ENCODE data around the gene CD34.

Gene CD34

GRCh38 chr1:207892764-207893163 lies 18.2 kb downstream of the CD34 start:
- FAIRE-seq: no peak
- no peak for TF ChIP-seq SPI1 (IDR thresholded peaks at IDR 0.05; ENCODE audit: low read depth, low read length)
- TF ChIP-seq TAF1 (IDR thresholded peaks at IDR 0.05; ENCODE audit: low read depth, low read length): no peak
- DNase-seq (ENCODE audit: insufficient read length, low spot score): no peak

GRCh38 chr1:207891148-207891547 lies 19.8 kb downstream of the CD34 start:
- FAIRE-seq (no peak), DNase-seq (ENCODE audit: insufficient read length, low spot score) (no peak)
- TF ChIP-seq PAX5 (IDR thresholded peaks at IDR 0.05; ENCODE audit: insufficient read depth, low read length, severe bottlenecking) (no peak), POU2F2 (IDR thresholded peaks at IDR 0.05; ENCODE audit: low read depth, low read length) (no peak), TAF1 (IDR thresholded peaks at IDR 0.05; ENCODE audit: low read depth, low read length) (no peak), SPI1 (IDR thresholded peaks at IDR 0.05; ENCODE audit: low read depth, low read length) (no peak), POLR2A (IDR thresholded peaks at IDR 0.05; ENCODE audit: low read depth, low read length) (no peak), POLR2AphosphoS5 (IDR thresholded peaks at IDR 0.05; ENCODE audit: low read depth, low read length) (no peak)

DNA sequence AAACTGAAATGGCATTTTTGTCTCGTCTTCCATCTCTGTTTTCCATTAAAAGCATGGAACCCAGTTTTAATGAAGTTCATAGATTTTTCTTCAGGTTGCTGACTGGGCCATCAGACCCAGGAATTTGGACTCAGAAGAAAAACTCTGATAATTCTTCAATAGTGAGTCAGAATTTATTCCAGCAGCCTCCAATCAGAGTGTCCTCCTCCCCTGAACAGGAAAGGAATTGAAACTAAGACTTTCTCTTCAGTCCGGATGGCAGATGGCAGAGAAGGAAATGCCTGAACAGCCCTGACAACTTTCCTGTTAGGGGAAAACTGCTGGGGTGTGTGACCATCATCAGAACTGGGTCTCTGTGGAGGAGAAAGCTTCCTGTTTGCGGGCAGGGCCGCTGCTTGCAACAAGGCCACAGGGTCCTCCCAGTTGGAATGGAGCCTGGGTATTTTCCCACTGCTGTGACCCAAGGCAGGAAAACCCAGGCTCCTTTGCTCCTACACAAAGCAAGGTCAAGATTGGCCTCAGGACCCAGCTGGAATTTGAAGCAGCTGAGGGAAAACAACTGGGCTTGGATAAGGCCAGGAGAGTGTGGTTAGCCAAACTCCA lies 20.7 kb downstream of the CD34 start:
- DNase-seq (ENCODE audit: insufficient read length, low spot score) (no peak), FAIRE-seq (no peak)
- TF ChIP-seq SPI1 (IDR thresholded peaks at IDR 0.05; ENCODE audit: low read depth, low read length) (peak; percentile 59; the same call in 1 of the 2 replicates), TAF1 (IDR thresholded peaks at IDR 0.05; ENCODE audit: low read depth, low read length) (no peak)

- FAIRE-seq (no peak), DNase-seq (ENCODE audit: insufficient read length, low spot score) (no peak)
- TF ChIP-seq PAX5 (IDR thresholded peaks at IDR 0.05; ENCODE audit: insufficient read depth, low read length, severe bottlenecking) (no peak), POU2F2 (IDR thresholded peaks at IDR 0.05; ENCODE audit: low read depth, low read length) (no peak), SPI1 (IDR thresholded peaks at IDR 0.05; ENCODE audit: low read depth, low read length) (no peak), TAF1 (IDR thresholded peaks at IDR 0.05; ENCODE audit: low read depth, low read length) (no peak), POLR2AphosphoS5 (IDR thresholded peaks at IDR 0.05; ENCODE audit: low read depth, low read length) (no peak), POLR2A (IDR thresholded peaks at IDR 0.05; ENCODE audit: low read depth, low read length) (no peak)
These were observed 22.3 kb downstream of the CD34 start for GRCh38 chr1:207888652-207889051.

GRCh38 chr1:207887542-207888201 lies 23.3 kb downstream of the CD34 start:
- FAIRE-seq (no peak), DNase-seq (ENCODE audit: insufficient read length, low spot score) (no peak)
- TF ChIP-seq SPI1 (IDR thresholded peaks at IDR 0.05; ENCODE audit: low read depth, low read length) (no peak), TAF1 (IDR thresholded peaks at IDR 0.05; ENCODE audit: low read depth, low read length) (no peak)

GRCh38 chr1:207886227-207886626 lies 24.7 kb downstream of the CD34 start:
- DNase-seq (ENCODE audit: insufficient read length, low spot score) (no peak), FAIRE-seq (no peak)
- no peak for TF ChIP-seq SPI1 (IDR thresholded peaks at IDR 0.05; ENCODE audit: low read depth, low read length)
- no peak for TF ChIP-seq PAX5 (IDR thresholded peaks at IDR 0.05; ENCODE audit: insufficient read depth, low read length, severe bottlenecking)
- no peak for TF ChIP-seq TAF1 (IDR thresholded peaks at IDR 0.05; ENCODE audit: low read depth, low read length)
- no peak for TF ChIP-seq POU2F2 (IDR thresholded peaks at IDR 0.05; ENCODE audit: low read depth, low read length)
- TF ChIP-seq POLR2AphosphoS5 (IDR thresholded peaks at IDR 0.05; ENCODE audit: low read depth, low read length): no peak
- TF ChIP-seq POLR2A (IDR thresholded peaks at IDR 0.05; ENCODE audit: low read depth, low read length): no peak

- FAIRE-seq (peak; percentile 92), DNase-seq (ENCODE audit: insufficient read length, low spot score) (peak; percentile 54)
- TF ChIP-seq POLR2A (IDR thresholded peaks at IDR 0.05; ENCODE audit: low read depth, low read length) (no peak), POU2F2 (IDR thresholded peaks at IDR 0.05; ENCODE audit: low read depth, low read length) (no peak), SPI1 (IDR thresholded peaks at IDR 0.05; ENCODE audit: low read depth, low read length) (no peak), POLR2AphosphoS5 (IDR thresholded peaks at IDR 0.05; ENCODE audit: low read depth, low read length) (no peak)
These were observed 25.5 kb downstream of the CD34 start for GRCh38 chr1:207885129-207886032.

DNA sequence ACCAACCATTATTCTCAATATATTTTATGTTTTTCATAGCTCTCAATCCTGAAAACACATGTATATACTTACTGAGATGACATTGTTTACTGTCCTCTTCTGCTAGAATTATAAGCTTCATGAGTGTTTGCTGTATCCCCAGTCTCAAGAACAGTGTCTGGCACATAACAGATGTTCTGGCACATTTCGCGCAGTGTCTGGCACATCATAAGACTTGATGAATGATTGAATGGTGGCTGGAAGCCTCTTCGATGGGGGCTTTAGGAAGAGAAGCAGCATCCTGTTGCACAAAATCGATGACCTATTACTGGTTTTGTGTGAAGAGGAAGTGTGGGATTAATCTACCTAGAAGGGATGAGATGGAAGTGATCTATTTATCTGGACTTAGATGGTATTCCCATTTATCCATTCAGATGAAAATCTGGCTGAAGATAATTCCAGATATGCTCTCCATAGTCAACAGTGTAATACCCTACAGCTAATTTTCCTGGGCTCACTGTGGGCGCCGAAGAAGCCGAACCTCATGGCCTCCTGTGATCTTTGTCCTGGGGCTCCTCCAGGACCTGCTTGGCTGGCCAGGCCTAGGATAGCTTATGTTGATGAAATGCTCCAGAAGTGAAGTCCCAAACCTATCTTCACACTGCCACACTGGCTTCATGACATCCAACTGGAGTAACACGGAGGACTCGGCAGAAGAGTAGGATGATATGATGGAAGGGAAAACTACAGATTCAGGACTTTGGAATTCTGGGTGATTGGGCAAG lies 26.5 kb downstream of the CD34 start:
- no peak for TF ChIP-seq PAX5 (IDR thresholded peaks at IDR 0.05; ENCODE audit: insufficient read depth, low read length, severe bottlenecking)
- TF ChIP-seq POLR2AphosphoS5 (IDR thresholded peaks at IDR 0.05; ENCODE audit: low read depth, low read length): no peak
- no peak for TF ChIP-seq POLR2A (IDR thresholded peaks at IDR 0.05; ENCODE audit: low read depth, low read length)
- TF ChIP-seq POU2F2 (IDR thresholded peaks at IDR 0.05; ENCODE audit: low read depth, low read length): no peak
- no peak for TF ChIP-seq SPI1 (IDR thresholded peaks at IDR 0.05; ENCODE audit: low read depth, low read length)
- FAIRE-seq (peak; percentile 64), DNase-seq (ENCODE audit: insufficient read length, low spot score) (no peak)

DNA sequence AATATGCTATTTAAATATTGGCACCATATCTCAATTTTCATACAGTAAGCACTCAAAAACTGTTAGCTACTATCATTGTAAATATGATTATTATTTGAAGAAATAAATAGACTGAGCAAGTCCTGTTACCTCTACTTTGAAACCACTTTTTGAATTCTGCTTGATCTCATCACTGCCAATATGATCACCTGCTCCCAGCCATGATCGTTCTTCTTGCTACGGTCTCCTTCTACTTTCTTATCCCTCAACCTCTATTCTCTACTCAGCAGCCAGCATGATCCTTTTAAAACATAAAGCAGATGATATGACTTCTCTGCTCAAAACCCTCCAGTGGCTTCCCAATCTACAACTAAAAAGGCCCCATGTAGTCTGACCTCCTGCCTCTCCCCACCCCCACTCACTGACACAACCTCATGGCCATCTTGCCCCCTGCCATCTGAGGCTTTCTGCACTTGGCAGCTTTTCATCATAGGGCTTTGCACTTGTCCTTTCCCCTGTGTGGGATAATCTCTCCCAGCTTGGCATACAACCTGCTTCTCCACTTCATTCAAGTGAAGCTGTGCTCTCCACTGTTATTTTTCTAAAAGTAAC lies 27.2 kb downstream of the CD34 start:
- TF ChIP-seq POU2F2 (IDR thresholded peaks at IDR 0.05; ENCODE audit: low read depth, low read length) (no peak), PAX5 (IDR thresholded peaks at IDR 0.05; ENCODE audit: insufficient read depth, low read length, severe bottlenecking) (no peak), POLR2AphosphoS5 (IDR thresholded peaks at IDR 0.05; ENCODE audit: low read depth, low read length) (no peak), TAF1 (IDR thresholded peaks at IDR 0.05; ENCODE audit: low read depth, low read length) (no peak), POLR2A (IDR thresholded peaks at IDR 0.05; ENCODE audit: low read depth, low read length) (no peak), SPI1 (IDR thresholded peaks at IDR 0.05; ENCODE audit: low read depth, low read length) (no peak)
- no peak for FAIRE-seq

More for the DNA sequence above, 27.2 kb downstream of the CD34 start:
- DNase-seq (ENCODE audit: insufficient read length, low spot score): no peak
